ENCODE results near the gene ARHGAP10. TPM values are rescaled to one million over a fixed set of nuclear protein-coding genes. Genes with fewer than 3 reads are reported as not detected.
"Not testable (repeated sequence)": the region's sequence is repeated elsewhere in the genome, so short reads cannot be mapped to it uniquely, and the experiment has no call there.

Gene ARHGAP10
- total RNA-seq, 3 donors from 2014 or later: 4.3 to 5.9 (median 5.3) TPM

GRCh38 chr4:147987252-147987651 is 255.4 kb downstream of the ARHGAP10 start:
- no peak overlapping the region for H3K4me3 Mint-ChIP-seq
- H3K36me3 Mint-ChIP-seq (ENCODE audit: insufficient read depth): no peaks in the 10 kb centered on the region
- no peaks in the 10 kb centered on the region for H3K27me3 Mint-ChIP-seq (ENCODE audit: low read depth)
- no peak for ATAC-seq
- peaks cover 1% of the 10 kb centered on the region for H3K4me1 Mint-ChIP-seq (ENCODE audit: low read depth)
- no peak for DNase-seq
- no peaks in the 10 kb centered on the region for H3K9me3 Mint-ChIP-seq

GRCh38 chr4:147991543-147992283 is 259.8 kb downstream of the ARHGAP10 start:
- H3K9me3 Mint-ChIP-seq: no peaks in the 10 kb centered on the region
- H3K4me1 Mint-ChIP-seq (ENCODE audit: low read depth): no peaks in the 10 kb centered on the region
- H3K27me3 Mint-ChIP-seq (ENCODE audit: low read depth): no peaks in the 10 kb centered on the region
- H3K36me3 Mint-ChIP-seq (ENCODE audit: insufficient read depth): no peaks in the 10 kb centered on the region
- ATAC-seq (no peak), DNase-seq (no peak)
- H3K4me3 Mint-ChIP-seq: no peak overlapping the region

GRCh38 chr4:147994076-147994475 is 262.2 kb downstream of the ARHGAP10 start:
- H3K27me3 Mint-ChIP-seq (ENCODE audit: low read depth): no peaks in the 10 kb centered on the region
- no peak for DNase-seq

GRCh38 chr4:147994491-147995385 is 262.9 kb downstream of the ARHGAP10 start:
- Mint-ChIP-seq H3K4me1 (ENCODE audit: low read depth) (no peaks in the 10 kb centered on the region), H3K36me3 (ENCODE audit: insufficient read depth) (no peaks in the 10 kb centered on the region), H3K27me3 (ENCODE audit: low read depth) (no peaks in the 10 kb centered on the region), H3K4me3 (no peak overlapping the region), H3K9me3 (no peaks in the 10 kb centered on the region)
- DNase-seq (no peak), ATAC-seq (no peak)

More at GRCh38 chr4:147994076-147994475, 262.2 kb downstream of the ARHGAP10 start:
- H3K4me1 Mint-ChIP-seq (ENCODE audit: low read depth): no peaks in the 10 kb centered on the region
- H3K9me3 Mint-ChIP-seq: no peaks in the 10 kb centered on the region
- H3K4me3 Mint-ChIP-seq: no peak overlapping the region
- ATAC-seq: no peak
- no peaks in the 10 kb centered on the region for H3K36me3 Mint-ChIP-seq (ENCODE audit: insufficient read depth)

- Mint-ChIP-seq H3K9me3 (no peaks in the 10 kb centered on the region), H3K36me3 (ENCODE audit: insufficient read depth) (peaks cover 2% of the 10 kb centered on the region), H3K4me3 (no peak overlapping the region), H3K27me3 (ENCODE audit: low read depth) (no peaks in the 10 kb centered on the region), H3K4me1 (ENCODE audit: low read depth) (no peaks in the 10 kb centered on the region)
- ATAC-seq: no peak
- no peak for DNase-seq
Measured at GRCh38 chr4:147996859-147997258, 265.0 kb downstream of the ARHGAP10 start.

- H3K9me3 Mint-ChIP-seq; ATAC-seq; H3K36me3 Mint-ChIP-seq (ENCODE audit: insufficient read depth); DNase-seq; H3K27me3 Mint-ChIP-seq (ENCODE audit: low read depth); H3K4me3 Mint-ChIP-seq: not testable (repeated sequence)
- peaks cover 10% of the 10 kb centered on the region for H3K4me1 Mint-ChIP-seq (ENCODE audit: low read depth)
Measured at GRCh38 chr4:148000038-148000437, 268.1 kb downstream of the ARHGAP10 start.

- Mint-ChIP-seq H3K27me3 (ENCODE audit: low read depth) (no peaks in the 10 kb centered on the region), H3K4me1 (ENCODE audit: low read depth) (peaks cover 11% of the 10 kb centered on the region), H3K4me3 (no peak overlapping the region), H3K36me3 (ENCODE audit: insufficient read depth) (peaks cover 2% of the 10 kb centered on the region), H3K9me3 (no peaks in the 10 kb centered on the region)
- DNase-seq: no peak
- ATAC-seq: no peak
Measured at GRCh38 chr4:148004228-148004857, 272.5 kb downstream of the ARHGAP10 start.

- Mint-ChIP-seq H3K4me1 (ENCODE audit: low read depth) (peaks cover 11% of the 10 kb centered on the region), H3K9me3 (peaks cover 2% of the 10 kb centered on the region), H3K36me3 (ENCODE audit: insufficient read depth) (peaks cover 1% of the 10 kb centered on the region), H3K27me3 (ENCODE audit: low read depth) (no peaks in the 10 kb centered on the region), H3K4me3 (no peak overlapping the region)
- DNase-seq (no peak), ATAC-seq (no peak)
Measured at GRCh38 chr4:148006001-148006400, 274.1 kb downstream of the ARHGAP10 start.

GRCh38 chr4:148007314-148007760 is 275.4 kb downstream of the ARHGAP10 start:
- H3K27me3 Mint-ChIP-seq (ENCODE audit: low read depth): no peaks in the 10 kb centered on the region
- peaks cover 1% of the 10 kb centered on the region for H3K36me3 Mint-ChIP-seq (ENCODE audit: insufficient read depth)
- no peak overlapping the region for H3K4me3 Mint-ChIP-seq
- ATAC-seq (no peak), DNase-seq (no peak)
- H3K4me1 Mint-ChIP-seq (ENCODE audit: low read depth): peaks cover 11% of the 10 kb centered on the region
- H3K9me3 Mint-ChIP-seq: peaks cover 3% of the 10 kb centered on the region

- ATAC-seq (no peak), DNase-seq (no peak)
- Mint-ChIP-seq H3K9me3 (peaks cover 3% of the 10 kb centered on the region), H3K36me3 (ENCODE audit: insufficient read depth) (peaks cover 1% of the 10 kb centered on the region), H3K4me1 (ENCODE audit: low read depth) (peaks cover 11% of the 10 kb centered on the region), H3K4me3 (no peak overlapping the region), H3K27me3 (ENCODE audit: low read depth) (no peaks in the 10 kb centered on the region)
Measured at GRCh38 chr4:148007792-148008191, 275.9 kb downstream of the ARHGAP10 start.

GRCh38 chr4:148015058-148015457 is 283.2 kb downstream of the ARHGAP10 start:
- no peak overlapping the region for H3K4me3 Mint-ChIP-seq
- H3K36me3 Mint-ChIP-seq (ENCODE audit: insufficient read depth): peaks cover under 1% of the 10 kb centered on the region
- H3K27me3 Mint-ChIP-seq (ENCODE audit: low read depth): no peaks in the 10 kb centered on the region
- H3K4me1 Mint-ChIP-seq (ENCODE audit: low read depth): no peaks in the 10 kb centered on the region
- ATAC-seq (no peak), DNase-seq (no peak)
- H3K9me3 Mint-ChIP-seq: peaks cover 3% of the 10 kb centered on the region

GRCh38 chr4:148015468-148015867 is 283.6 kb downstream of the ARHGAP10 start:
- Mint-ChIP-seq H3K4me1 (ENCODE audit: low read depth) (no peaks in the 10 kb centered on the region), H3K36me3 (ENCODE audit: insufficient read depth) (no peaks in the 10 kb centered on the region), H3K4me3 (no peak overlapping the region), H3K27me3 (ENCODE audit: low read depth) (no peaks in the 10 kb centered on the region), H3K9me3 (peaks cover 3% of the 10 kb centered on the region)
- no peak for ATAC-seq
- no peak for DNase-seq

GRCh38 chr4:148016063-148016637 is 284.3 kb downstream of the ARHGAP10 start:
- no peaks in the 10 kb centered on the region for H3K36me3 Mint-ChIP-seq (ENCODE audit: insufficient read depth)
- no peaks in the 10 kb centered on the region for H3K9me3 Mint-ChIP-seq
- H3K4me3 Mint-ChIP-seq: no peak overlapping the region
- no peaks in the 10 kb centered on the region for H3K27me3 Mint-ChIP-seq (ENCODE audit: low read depth)
- no peak for DNase-seq
- H3K4me1 Mint-ChIP-seq (ENCODE audit: low read depth): no peaks in the 10 kb centered on the region
- no peak for ATAC-seq

GRCh38 chr4:148017801-148018200 is 285.9 kb downstream of the ARHGAP10 start:
- no peaks in the 10 kb centered on the region for H3K36me3 Mint-ChIP-seq (ENCODE audit: insufficient read depth)

More at GRCh38 chr4:148017801-148018200, 285.9 kb downstream of the ARHGAP10 start:
- Mint-ChIP-seq H3K27me3 (ENCODE audit: low read depth) (no peaks in the 10 kb centered on the region), H3K9me3 (no peaks in the 10 kb centered on the region), H3K4me3 (no peak overlapping the region), H3K4me1 (ENCODE audit: low read depth) (no peaks in the 10 kb centered on the region)
- no peak for ATAC-seq
- DNase-seq: no peak

All from activated T-cell treated with anti-CD3 and anti-CD28 coated beads, Interleukin-2, amount 50 U/mL, for 4 hours (primary cell).